ENCODE measurements around the gene KIF23. TPM values are rescaled to one million over a fixed set of nuclear protein-coding genes. Genes with fewer than 3 reads are reported as not detected.
A peak's percentile ranks its signal among the peaks of the same experiment; 100 is the strongest.

KIF23 gene
- total and polyA plus RNA-seq, 2 of the 4 experiments (the other 2 are of a cell fraction), result 37.7 to 56.1 TPM

GRCh38 chr15:69394556-69395282, 19.4 kb upstream of the KIF23 start:
- dilution Hi-C loops (cut with HindIII; ENCODE audit: low sequenced_read_pairs, unreplicated experiment) (no loop called here), intact Hi-C loops (cut with micrococcal nuclease) (loop anchor here (1.0 to 5.0 kb wide), 4 partner anchors 90 to 335 kb away; no protein-coding TSS in a partner anchor), in situ Hi-C loops (cut with MboI; ENCODE audit: low sequenced_read_pairs) (loop anchor here (5.0 kb wide), 1 partner anchor 332 kb away; no protein-coding TSS in a partner anchor)
- Histone ChIP-seq H2AK5ac (ENCODE audit: low read depth, low read length) (peak overlapping the region; percentile 58; the same call in 1 of the 2 replicates), H3K9me1 (ENCODE audit: insufficient read depth, low read length) (peaks cover 40% of the 10 kb centered on the region), H3K56ac (ENCODE audit: extremely low read depth, insufficient read depth, low read length) (no peak overlapping the region), H2BK5ac (ENCODE audit: low read depth, low read length, poor library complexity, severe bottlenecking) (no peak overlapping the region), H2AFZ (replicated peaks; ENCODE audit: low read length, poor library complexity) (peak overlapping the region; percentile 90), H4K20me1 (ENCODE audit: insufficient read depth, low read length) (peaks cover 24% of the 10 kb centered on the region), H3K9me3 (ENCODE audit: control insufficient read depth, insufficient read depth, low read length) (no peaks in the 10 kb centered on the region), H2AK9ac (replicated peaks; ENCODE audit: low read depth, low read length, poor library complexity) (peak overlapping the region; percentile 79), H3K4me3 (ENCODE audit: insufficient read depth, low read depth, low read length) (no peak overlapping the region), H3K79me1 (ENCODE audit: low read depth in 1 of 2, low read length in 2 of 2) (peaks cover 10 to 70% of the 10 kb centered on the region in 2 experiments; a peak in 3 of 4 replicates), H3K9ac (ENCODE audit: low read depth, low read length) (no peak overlapping the region), H3K23ac (ENCODE audit: low read depth, low read length) (peak overlapping the region; percentile 60), H4K5ac (ENCODE audit: low read depth, low read length) (no peak overlapping the region), H2BK15ac (ENCODE audit: low read depth, low read length) (peak overlapping the region; percentile 21; the same call in 1 of the 3 replicates), H3K4ac (ENCODE audit: low read depth, low read length) (peak overlapping the region; percentile 64), H3K14ac (replicated peaks; ENCODE audit: low read depth, low read length) (peak overlapping the region; percentile 78; the same call in 1 of the 2 replicates), H2BK120ac (ENCODE audit: low read depth, low read length) (peak overlapping the region; percentile 76; the same call in 1 of the 2 replicates), H3K27ac (ENCODE audit: insufficient read depth, low read length) (no peak overlapping the region), H4K91ac (ENCODE audit: insufficient read depth, low read depth, low read length) (no peak overlapping the region; the same call in 1 of the 2 replicates), H2BK20ac (ENCODE audit: low read depth, low read length) (peak overlapping the region; percentile 45; the same call in 1 of the 2 replicates), H3K18ac (ENCODE audit: low read depth, low read length) (no peak overlapping the region; the same call in 1 of the 2 replicates), H3K4me2 (ENCODE audit: low read depth, low read length) (peak overlapping the region; percentile 55), H3K36me3 (ENCODE audit: control insufficient read depth, insufficient read depth, low read length) (peaks cover 8% of the 10 kb centered on the region), H4K8ac (ENCODE audit: low read depth in 2 of 2, low read length in 2 of 2) (peak overlapping the region in 1 of 2 experiments; percentile 65; a peak in 2 of 4 replicates), H3K4me1 (ENCODE audit: control insufficient read depth, insufficient read depth, low read length) (peaks cover 12% of the 10 kb centered on the region), H3K27me3 (ENCODE audit: control insufficient read depth, insufficient read depth, low read length) (no peaks in the 10 kb centered on the region)
- ATAC-seq (ENCODE audit: low read depth), result peak; percentile 90
- POLR2A ChIA-PET (ENCODE audit: unreplicated experiment), result no interaction called here
- no TSS peak for BruUV-seq (replicated peaks)
- peak; percentile 64 for DNase-seq
- CTCF ChIA-PET, result interaction anchor here (0.5 to 1.7 kb wide), 13 partner anchors 9 to 353 kb away, joined by 3 to 9 read pairs (median 4); no protein-coding TSS in a partner anchor
- 21% methylated on average over 14 of the region's 36 CpGs; no CpG with 5 or more reads in 1 of the 2 experiments for WGBS, 2 experiments (ENCODE audit: extremely low coverage in 2 of 2, insufficient read length in 1 of 2)
- no peak for TF ChIP-seq CEBPB (IDR thresholded peaks at IDR 0.05; ENCODE audit: low read depth, low read length)
- peak; percentile 87; the same call in 1 of the 2 replicates for TF ChIP-seq BHLHE40 (IDR thresholded peaks at IDR 0.05; ENCODE audit: low read depth, low read length)
- no peak; the same call in 1 of the 2 replicates for TF ChIP-seq CHD1 (IDR thresholded peaks at IDR 0.05; ENCODE audit: low read depth, low read length)
- no peak for TF ChIP-seq POLR2A (IDR thresholded peaks at IDR 0.05; ENCODE audit: low read depth, low read length)
- peak; percentile 88 for TF ChIP-seq MXI1 (IDR thresholded peaks at IDR 0.05; ENCODE audit: borderline replicate concordance, low read depth, low read length)
- TF ChIP-seq MAFK (IDR thresholded peaks at IDR 0.05; ENCODE audit: low read depth, low read length), result no peak
- peak; percentile 84 for TF ChIP-seq USF2 (IDR thresholded peaks at IDR 0.05; ENCODE audit: low read depth, low read length)
- TF ChIP-seq, protein P1, sequence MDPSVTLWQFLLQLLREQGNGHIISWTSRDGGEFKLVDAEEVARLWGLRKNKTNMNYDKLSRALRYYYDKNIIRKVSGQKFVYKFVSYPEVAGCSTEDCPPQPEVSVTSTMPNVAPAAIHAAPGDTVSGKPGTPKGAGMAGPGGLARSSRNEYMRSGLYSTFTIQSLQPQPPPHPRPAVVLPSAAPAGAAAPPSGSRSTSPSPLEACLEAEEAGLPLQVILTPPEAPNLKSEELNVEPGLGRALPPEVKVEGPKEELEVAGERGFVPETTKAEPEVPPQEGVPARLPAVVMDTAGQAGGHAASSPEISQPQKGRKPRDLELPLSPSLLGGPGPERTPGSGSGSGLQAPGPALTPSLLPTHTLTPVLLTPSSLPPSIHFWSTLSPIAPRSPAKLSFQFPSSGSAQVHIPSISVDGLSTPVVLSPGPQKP (IDR thresholded peaks at IDR 0.05; ENCODE audit: borderline replicate concordance, low read depth, low read length), result no peak
- no peak for TF ChIP-seq NFE2L2 (IDR thresholded peaks at IDR 0.05; ENCODE audit: low read depth, low read length)
- peak; percentile 96 for TF ChIP-seq RAD21 (IDR thresholded peaks at IDR 0.05; ENCODE audit: low read length)
- TF ChIP-seq RFX5 (IDR thresholded peaks at IDR 0.05; ENCODE audit: low read depth, low read length), result no peak
- TF ChIP-seq, protein P2, sequence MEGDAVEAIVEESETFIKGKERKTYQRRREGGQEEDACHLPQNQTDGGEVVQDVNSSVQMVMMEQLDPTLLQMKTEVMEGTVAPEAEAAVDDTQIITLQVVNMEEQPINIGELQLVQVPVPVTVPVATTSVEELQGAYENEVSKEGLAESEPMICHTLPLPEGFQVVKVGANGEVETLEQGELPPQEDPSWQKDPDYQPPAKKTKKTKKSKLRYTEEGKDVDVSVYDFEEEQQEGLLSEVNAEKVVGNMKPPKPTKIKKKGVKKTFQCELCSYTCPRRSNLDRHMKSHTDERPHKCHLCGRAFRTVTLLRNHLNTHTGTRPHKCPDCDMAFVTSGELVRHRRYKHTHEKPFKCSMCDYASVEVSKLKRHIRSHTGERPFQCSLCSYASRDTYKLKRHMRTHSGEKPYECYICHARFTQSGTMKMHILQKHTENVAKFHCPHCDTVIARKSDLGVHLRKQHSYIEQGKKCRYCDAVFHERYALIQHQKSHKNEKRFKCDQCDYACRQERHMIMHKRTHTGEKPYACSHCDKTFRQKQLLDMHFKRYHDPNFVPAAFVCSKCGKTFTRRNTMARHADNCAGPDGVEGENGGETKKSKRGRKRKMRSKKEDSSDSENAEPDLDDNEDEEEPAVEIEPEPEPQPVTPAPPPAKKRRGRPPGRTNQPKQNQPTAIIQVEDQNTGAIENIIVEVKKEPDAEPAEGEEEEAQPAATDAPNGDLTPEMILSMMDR (conservative IDR thresholded peaks at IDR 0.05; ENCODE audit: low read depth, low read length), result peak; percentile 90
- TF ChIP-seq FOS (IDR thresholded peaks at IDR 0.05; ENCODE audit: low read depth, low read length), result no peak
- no peak for TF ChIP-seq RCOR1 (IDR thresholded peaks at IDR 0.05; ENCODE audit: insufficient replicate concordance, low read length)

Measured in IMR-90 (cell line).